Ovary (tissue), 9 donors: ENCODE measurements around the gene DVL1. TPM values are rescaled to one million over a fixed set of nuclear protein-coding genes. Genes with fewer than 3 reads are reported as not detected.
"Not testable (repeated sequence)": the region's sequence is repeated elsewhere in the genome, so short reads cannot be mapped to it uniquely, and the experiment has no call there.

Experiments used
- DNase-seq, 5 donors: peaks; one replicate each; pipeline ENCODE4 v3.0.0-alpha.2; 2019 to 2020
- H3K27ac ChIP-seq, 2 donors: fragments of 200-600 bp; one replicate each; pipeline versions ENCODE4 v1.5.1 to v1.8.0; 2019 to 2022
- H3K27me3 ChIP-seq: fragments of 200-600 bp; one replicate; pipeline ENCODE4 v1.8.0; 2022
- H3K36me3 ChIP-seq: fragments of 200-600 bp; sonication (generic); one replicate; pipeline ENCODE4 v1.5.1; 2019
- H3K4me1 ChIP-seq: one replicate; pipeline ENCODE4 v1.8.1; 2013; ENCODE audit warnings: mild to moderate bottlenecking, moderate library complexity; ENCODE audit not compliant: insufficient read depth
- H3K4me3 ChIP-seq: fragments of 200-600 bp; sonication (generic); one replicate; pipeline ENCODE4 v1.5.1; 2017
- H3K9me3 ChIP-seq, 2 donors: fragments of 200-600 bp in 1 of 2; sonication (generic) in 1 of 2; one replicate each; pipeline versions ENCODE4 v1.5.1 to v1.8.1; 2013 to 2019; ENCODE audit warnings: mild to moderate bottlenecking in 1 of 2, moderate library complexity in 1 of 2
- CTCF ChIP-seq, 3 donors: fragments of 450-650 bp in 2 of 3; fragments of 200-600 bp in 1 of 3; IDR thresholded peaks; one replicate each; pipeline versions ENCODE4 v1.5.1 to v1.8.0; 2016 to 2022; ENCODE audit warnings: antibody characterized with exemption in 3 of 3, mild to moderate bottlenecking in 1 of 3
- EP300 ChIP-seq: sonication (generic); formaldehyde crosslinking; IDR thresholded peaks from one replicate; pipeline ENCODE4 v1.6.1; 2017; ENCODE audit warnings: antibody characterized with exemption
- POLR2A ChIP-seq: fragments of 450-650 bp; IDR thresholded peaks from one replicate; pipeline ENCODE4 v1.6.1; 2017; ENCODE audit warnings: antibody characterized with exemption, mild to moderate bottlenecking, moderate library complexity
- WGBS, 3 donors: extraction: QIAGEN DNeasy Blood & Tissue Kit in 1 of 3; methylation state at CpG; one replicate each; pipeline versions ENCODE4 v1.1.5 to v1.1.7; 2013 to 2017; 5-methylcytosine and 5-hydroxymethylcytosine counted together
- intact Hi-C, 4 donors: fragments of 100-400 bp; cut with DNase I; formaldehyde crosslinking; loops; one replicate each; pipeline versions ENCODE4 v1.11.0 to v1.15.1; 2022 to 2023
- polyA plus RNA-seq, 2 donors: library from polyadenylated mRNA; stranded (reverse); fragments of 200-250 nt in 1 of 2; fragments of 350-450 nt in 1 of 2; fragmentation: Illumina TruSeq in 1 of 2; extraction: RNeasy Lipid Tissue Mini Kit (QIAGEN cat#74804) in 1 of 2; gene quantifications; one replicate each; pipeline ENCODE4 v1.2.3, GENCODE V29; 2013 to 2014
- total RNA-seq, 7 donors: library from RNA; depleted of rRNA in 2 of 7; stranded (reverse); fragments of >200 nt in 2 of 7; fragmentation: NEBNext Ultra II Directional in 3 of 7; extraction: Animal tissue kit (Norgen Biotek cat#: 25700) in 3 of 7; gene quantifications; one replicate each; pipeline versions ENCODE4 v1.1.0 to v1.2.4, GENCODE V29; 2016 to 2023
- donor health status: DM: no; HTN: no; CAD: no; lungs with moderate emphysema.
- donor health status: DM: no; HTN: no; CAD: no.
- donor health status: Bipolar disorder and iron deficiency.
- donor health status: DM: yes; HTN: yes; CAD: no.
- donor health status: DM: no; HTN: no; CAD: no.
- donor health status: DM: yes; HTN: yes; CAD: no.

DVL1 gene
- total and polyA plus RNA-seq, 9 donors = 2.1 to 85.2 (median 62.5) TPM

GRCh38 chr1:1388078-1388472 is 38.9 kb upstream of the DVL1 start:
- no peak for DNase-seq
- TF ChIP-seq EP300 (no peak), CTCF (IDR thresholded peaks at IDR 0.05) (no peak), POLR2A (no peak)
- Histone ChIP-seq H3K27me3 (no peaks in the 10 kb centered on the region), H3K36me3 (peaks cover 2% of the 10 kb centered on the region), H3K4me3 (no peak overlapping the region), H3K9me3 (no peaks in the 10 kb centered on the region), H3K27ac (no peak overlapping the region), H3K4me1 (no peaks in the 10 kb centered on the region)
- intact Hi-C loops = no loop called here
- WGBS, 3 donors = 91 to 96% (median 95%) methylated on average over 16 of the region's 16 CpGs

GRCh38 chr1:1387098-1388077 is 38.2 kb upstream of the DVL1 start:
- no peak for DNase-seq
- no peak overlapping the region for H3K4me3 ChIP-seq
- no peak for TF ChIP-seq EP300
- no peak for TF ChIP-seq POLR2A
- TF ChIP-seq CTCF (IDR thresholded peaks at IDR 0.05) = no peak
- H3K4me1 ChIP-seq = no peaks in the 10 kb centered on the region
- no peaks in the 10 kb centered on the region for H3K27me3 ChIP-seq
- peaks cover 2% of the 10 kb centered on the region for H3K36me3 ChIP-seq
- H3K9me3 ChIP-seq = no peaks in the 10 kb centered on the region
- intact Hi-C loops = no loop called here
- no peak overlapping the region for H3K27ac ChIP-seq
- 93 to 96% (median 94%) methylated on average over 50 of the region's 50 CpGs for WGBS, 3 donors

- no peaks in the 10 kb centered on the region for H3K4me1 ChIP-seq
- TF ChIP-seq EP300 (no peak), CTCF (IDR thresholded peaks at IDR 0.05) (no peak), POLR2A (no peak)
- WGBS, 3 donors = 83 to 87% (median 84%) methylated on average over 8 of the region's 8 CpGs
- H3K36me3 ChIP-seq = peaks cover 2% of the 10 kb centered on the region
- no peaks in the 10 kb centered on the region for H3K27me3 ChIP-seq
- no peaks in the 10 kb centered on the region for H3K9me3 ChIP-seq
- H3K27ac ChIP-seq = no peak overlapping the region
- intact Hi-C loops = no loop called here
- DNase-seq = no peak
- H3K4me3 ChIP-seq = no peak overlapping the region
Observed at GRCh38 chr1:1385931-1386330, 36.7 kb upstream of the DVL1 start.

DNA sequence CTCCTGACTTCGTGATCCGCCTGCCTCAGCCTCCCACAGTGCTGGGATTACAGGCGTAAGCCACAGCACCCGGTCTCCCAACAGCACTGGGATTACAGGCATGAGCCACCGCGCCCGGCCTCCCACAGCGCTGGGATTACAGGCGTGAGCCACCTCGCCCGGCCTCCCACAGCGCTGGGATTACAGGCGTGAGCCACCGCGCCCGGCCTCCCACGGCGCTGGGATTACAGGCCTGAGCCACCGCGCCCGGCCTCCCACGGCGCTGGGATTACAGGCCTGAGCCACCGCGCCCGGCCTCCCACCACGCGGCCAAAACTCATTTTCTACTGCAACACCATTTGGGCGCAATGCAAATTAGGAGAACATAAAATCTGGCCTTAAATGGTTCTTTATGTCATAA is 36.1 kb upstream of the DVL1 start:
- WGBS, 3 donors = 94 to 95% (median 95%) methylated on average over 28 to 29 of the region's 29 CpGs
- H3K4me3 ChIP-seq, DNase-seq, intact Hi-C loops, H3K36me3 ChIP-seq, H3K27ac ChIP-seq, H3K9me3 ChIP-seq, H3K4me1 ChIP-seq, H3K27me3 ChIP-seq: not testable (repeated sequence)

- H3K27me3 ChIP-seq = no peaks in the 10 kb centered on the region
- no peaks in the 10 kb centered on the region for H3K4me1 ChIP-seq
- H3K27ac ChIP-seq = no peak overlapping the region
- 81 to 85% (median 81%) methylated on average over 7 to 8 of the region's 8 CpGs for WGBS, 3 donors
- H3K36me3 ChIP-seq = no peaks in the 10 kb centered on the region
- no peak for DNase-seq
- no peak overlapping the region for H3K4me3 ChIP-seq
- TF ChIP-seq EP300 = no peak
- no peak for TF ChIP-seq POLR2A
- no peak for TF ChIP-seq CTCF (IDR thresholded peaks at IDR 0.05)
- intact Hi-C loops = no loop called here
- H3K9me3 ChIP-seq = no peaks in the 10 kb centered on the region
Observed at GRCh38 chr1:1381294-1381693, 32.1 kb upstream of the DVL1 start.
